Aorta (tissue), 5 donors: ENCODE measurements around the gene DMP1. TPM values are rescaled to one million over a fixed set of nuclear protein-coding genes. Genes with fewer than 3 reads are reported as not detected.

Source experiments
- ATAC-seq: fragments of 200-7000 bp; cut with Tn5 transposase; one replicate; pipeline ENCODE4 v1.9.1; 2022; ENCODE audit warnings: moderate library complexity; ENCODE audit not compliant: low FRiP score
- DNase-seq, 2 donors: peaks; one replicate each; pipeline ENCODE4 v3.0.0-alpha.2; 2020
- H3K27ac ChIP-seq, 2 donors: one replicate each; pipeline ENCODE4 v1.5.1; 2013; ENCODE audit warnings: low read length in 2 of 2, mild to moderate bottlenecking in 2 of 2, moderate library complexity in 2 of 2, control low read depth in 1 of 2, inconsistent platforms in 1 of 2, low read depth in 1 of 2
- H3K27me3 ChIP-seq, 2 donors: one replicate each; pipeline ENCODE4 v1.6.1; 2013; ENCODE audit warnings: control low read depth in 1 of 2, low read length in 1 of 2, mild to moderate bottlenecking in 1 of 2, moderate library complexity in 1 of 2; ENCODE audit not compliant: insufficient read depth in 2 of 2, control insufficient read depth in 1 of 2
- H3K36me3 ChIP-seq, 2 donors: one replicate each; pipeline ENCODE4 v1.6.1; 2013; ENCODE audit warnings: control low read depth in 1 of 2, low read length in 1 of 2, mild to moderate bottlenecking in 1 of 2; ENCODE audit not compliant: insufficient read depth in 2 of 2, control insufficient read depth in 1 of 2
- H3K4me1 ChIP-seq, 2 donors: one replicate each; pipeline ENCODE4 v1.6.1; 2013; ENCODE audit warnings: low read length in 2 of 2, control low read depth in 1 of 2, mild to moderate bottlenecking in 1 of 2, moderate library complexity in 1 of 2; ENCODE audit not compliant: insufficient read depth in 2 of 2, control insufficient read depth in 1 of 2
- H3K4me3 ChIP-seq, 2 donors: one replicate each; pipeline ENCODE4 v1.5.1; 2013; ENCODE audit warnings: low read length in 2 of 2, control low read depth in 1 of 2, mild to moderate bottlenecking in 1 of 2
- H3K9me3 ChIP-seq: one replicate; pipeline ENCODE4 v1.6.1; 2013; ENCODE audit warnings: mild to moderate bottlenecking, low read length; ENCODE audit not compliant: control insufficient read depth
- WGBS, 2 donors: extraction: QIAGEN DNeasy Blood & Tissue Kit; methylation state at CpG; one replicate each; pipeline ENCODE4 v1.1.7; 2013; 5-methylcytosine and 5-hydroxymethylcytosine counted together
- intact Hi-C, 2 donors: fragments of 100-400 bp; cut with DNase I; formaldehyde crosslinking; loops; one replicate each; pipeline versions ENCODE4 v1.14.2 to v1.15.0; 2022
- polyA plus RNA-seq, 2 donors: library from polyadenylated mRNA; stranded (reverse); fragments of 200-250 nt; gene quantifications; one replicate each; pipeline ENCODE4 v1.2.3, GENCODE V29; 2013
- total RNA-seq, 2 donors: library from RNA; stranded (reverse); fragmentation: NEBNext Ultra II Directional; extraction: Animal tissue kit (Norgen Biotek cat#: 25700); gene quantifications; one replicate each; pipeline ENCODE4 v1.2.1, GENCODE V29; 2021
- donor health status: healthy with polysubstance abuse.
- donor health status: Bipolar disorder and iron deficiency.
- donor health status: DM: no; HTN: no; CAD: no.
- donor health status: DM: no; HTN: no; CAD: no.
- donor health status: DM: yes; HTN: yes; CAD: no.

The DMP1 gene
- total and polyA plus RNA-seq, 4 donors = 0.16 TPM; not detected in 3

DNA sequence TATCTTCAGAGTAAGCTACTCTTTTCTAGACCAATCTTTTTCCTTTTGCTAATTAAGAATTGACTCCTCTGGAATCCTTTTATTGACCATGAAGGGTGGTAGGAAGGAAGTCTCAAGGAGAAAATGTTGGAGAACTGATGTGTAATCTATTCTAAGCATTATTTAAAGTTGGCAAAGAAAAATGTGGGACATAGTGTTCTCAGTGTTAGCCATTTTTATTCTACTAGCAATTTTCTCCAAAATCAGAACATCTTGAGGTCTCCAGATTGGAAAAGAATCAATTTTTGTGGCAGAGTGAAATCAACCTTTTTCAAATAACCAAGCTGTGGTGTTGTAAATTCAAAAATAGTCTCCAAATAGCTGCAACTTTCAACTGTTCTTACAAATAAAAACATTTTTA, 18.4 kb upstream of the DMP1 start:
- intact Hi-C loops = no loop called here
- Histone ChIP-seq H3K4me3 (no peak overlapping the region), H3K36me3 (no peaks in the 10 kb centered on the region), H3K9me3 (no peaks in the 10 kb centered on the region), H3K27ac (no peak overlapping the region), H3K27me3 (no peaks in the 10 kb centered on the region), H3K4me1 (peaks cover 0 to 5% of the 10 kb centered on the region in 2 donors)
- no peak for ATAC-seq
- DNase-seq = no peak

DNA sequence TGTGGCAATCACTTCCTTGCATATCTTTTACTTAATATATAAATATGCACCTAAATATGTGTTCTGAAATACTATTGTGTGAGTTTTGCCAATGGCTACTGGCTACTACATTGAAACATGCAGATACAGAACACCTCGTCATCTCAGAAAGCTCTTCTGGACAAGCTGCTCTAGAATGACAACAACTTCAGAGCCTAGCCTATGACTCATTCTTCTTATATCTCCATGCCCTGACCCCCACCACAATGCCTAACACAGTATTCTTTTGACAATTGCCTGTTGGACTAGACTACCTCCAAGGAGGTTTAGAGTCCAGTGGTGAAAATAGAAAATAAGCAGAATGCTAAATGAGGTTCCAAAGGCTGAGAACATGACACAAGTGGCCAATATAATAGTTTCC, 17.6 kb upstream of the DMP1 start:
- Histone ChIP-seq H3K36me3 (no peaks in the 10 kb centered on the region), H3K27ac (no peak overlapping the region), H3K4me3 (no peak overlapping the region), H3K9me3 (no peaks in the 10 kb centered on the region), H3K27me3 (no peaks in the 10 kb centered on the region), H3K4me1 (peaks cover 0 to 5% of the 10 kb centered on the region in 2 donors)
- peak; percentile 48 for ATAC-seq
- intact Hi-C loops = no loop called here
- DNase-seq = no peak
- WGBS, 2 donors = 44 to 55% methylated on average over 1 of the region's 1 CpG

- Histone ChIP-seq H3K4me1 (peaks cover 0 to 5% of the 10 kb centered on the region in 2 donors), H3K9me3 (no peaks in the 10 kb centered on the region), H3K27me3 (no peaks in the 10 kb centered on the region), H3K27ac (no peak overlapping the region), H3K36me3 (no peaks in the 10 kb centered on the region), H3K4me3 (peak overlapping the region in 1 of 2 donors; percentile 1)
- ATAC-seq (peak; percentile 73), DNase-seq (no peak)
- 13 to 22% methylated on average over 2 of the region's 2 CpGs for WGBS, 2 donors
- intact Hi-C loops = no loop called here
Observed at GRCh38 chr4:87633243-87633642, 16.8 kb upstream of the DMP1 start.

GRCh38 chr4:87644286-87644685, 5.8 kb upstream of the DMP1 start:
- H3K36me3 ChIP-seq = no peaks in the 10 kb centered on the region
- H3K4me3 ChIP-seq = no peak overlapping the region
- H3K9me3 ChIP-seq = no peaks in the 10 kb centered on the region
- ATAC-seq (no peak), DNase-seq (no peak)
- H3K4me1 ChIP-seq = no peaks in the 10 kb centered on the region
- intact Hi-C loops = no loop called here
- no peak overlapping the region for H3K27ac ChIP-seq
- 97 to 100% methylated on average over 6 of the region's 6 CpGs for WGBS, 2 donors
- no peaks in the 10 kb centered on the region for H3K27me3 ChIP-seq

DNA sequence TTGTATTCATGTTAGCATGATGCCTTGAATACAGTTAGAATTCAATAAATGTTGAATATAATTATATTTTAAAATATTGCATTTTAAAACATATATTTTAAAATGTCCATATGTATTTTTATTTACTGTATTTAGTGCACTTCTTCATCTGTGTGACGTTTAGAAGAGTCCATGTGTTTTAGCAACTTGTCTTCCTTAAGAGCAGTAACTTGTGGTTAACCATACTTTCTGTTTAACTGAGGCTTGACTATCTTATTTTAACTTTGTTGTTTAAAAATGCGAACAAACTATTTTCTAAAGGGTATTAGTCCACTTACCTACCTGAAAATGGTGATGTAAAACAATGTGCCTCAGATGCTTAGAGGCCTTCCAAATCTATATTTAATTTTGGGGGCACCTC, 858 bp downstream of the DMP1 start:
- DNase-seq (no peak), ATAC-seq (no peak)
- Histone ChIP-seq H3K36me3 (no peaks in the 10 kb centered on the region), H3K27me3 (no peaks in the 10 kb centered on the region), H3K4me3 (no peak overlapping the region), H3K9me3 (no peaks in the 10 kb centered on the region), H3K27ac (no peak overlapping the region), H3K4me1 (no peaks in the 10 kb centered on the region)
- intact Hi-C loops = no loop called here
- 91 to 93% methylated on average over 2 of the region's 2 CpGs for WGBS, 2 donors

DNA sequence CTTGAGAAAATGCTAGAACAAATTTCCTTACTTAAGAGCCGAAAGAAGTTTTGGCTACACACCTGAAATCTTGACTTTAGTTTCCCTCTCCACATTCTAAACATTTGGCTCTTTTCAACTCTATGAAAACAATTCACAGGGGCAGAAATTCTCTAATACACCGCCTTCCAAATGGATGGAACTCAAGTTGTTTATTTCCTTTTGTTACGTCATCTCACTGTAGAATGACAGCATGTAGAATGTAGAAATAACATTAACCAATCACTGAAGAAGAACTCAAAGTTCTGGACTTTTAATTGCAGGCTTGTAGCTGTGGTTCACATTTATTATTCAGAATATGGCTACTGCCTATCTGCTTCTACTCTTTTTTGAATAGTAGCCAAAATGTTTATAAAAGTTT, 1.9 kb downstream of the DMP1 start:
- no peak overlapping the region for H3K27ac ChIP-seq
- intact Hi-C loops = no loop called here
- H3K27me3 ChIP-seq = no peaks in the 10 kb centered on the region
- ATAC-seq (no peak), DNase-seq (no peak)
- WGBS, 2 donors = 70 to 78% methylated on average over 3 of the region's 3 CpGs
- H3K4me3 ChIP-seq = no peak overlapping the region
- H3K9me3 ChIP-seq = no peaks in the 10 kb centered on the region
- H3K36me3 ChIP-seq = no peaks in the 10 kb centered on the region
- no peaks in the 10 kb centered on the region for H3K4me1 ChIP-seq

- Histone ChIP-seq H3K36me3 (no peaks in the 10 kb centered on the region), H3K4me1 (no peaks in the 10 kb centered on the region), H3K9me3 (no peaks in the 10 kb centered on the region), H3K27ac (no peak overlapping the region), H3K4me3 (no peak overlapping the region), H3K27me3 (no peaks in the 10 kb centered on the region)
- ATAC-seq (no peak), DNase-seq (no peak)
- WGBS, 2 donors = 96 to 98% methylated on average over 1 of the region's 1 CpG
- intact Hi-C loops = loop anchor here in 1 of 2 donors (5.0 kb wide), 1 partner anchor 102 kb away; no protein-coding TSS in a partner anchor
Observed at GRCh38 chr4:87654487-87655044, 4.5 kb downstream of the DMP1 start.

- Histone ChIP-seq H3K9me3 (no peaks in the 10 kb centered on the region), H3K27ac (no peak overlapping the region), H3K36me3 (no peaks in the 10 kb centered on the region), H3K4me3 (no peak overlapping the region), H3K27me3 (no peaks in the 10 kb centered on the region), H3K4me1 (no peaks in the 10 kb centered on the region)
- DNase-seq (no peak), ATAC-seq (no peak)
- WGBS, 2 donors = 33 to 35% methylated on average over 3 of the region's 3 CpGs
- intact Hi-C loops = loop anchor here in 1 of 2 donors (5.0 kb wide), 1 partner anchor 105 kb away; no protein-coding TSS in a partner anchor
Observed at GRCh38 chr4:87657525-87657924, 7.4 kb downstream of the DMP1 start.

DNA sequence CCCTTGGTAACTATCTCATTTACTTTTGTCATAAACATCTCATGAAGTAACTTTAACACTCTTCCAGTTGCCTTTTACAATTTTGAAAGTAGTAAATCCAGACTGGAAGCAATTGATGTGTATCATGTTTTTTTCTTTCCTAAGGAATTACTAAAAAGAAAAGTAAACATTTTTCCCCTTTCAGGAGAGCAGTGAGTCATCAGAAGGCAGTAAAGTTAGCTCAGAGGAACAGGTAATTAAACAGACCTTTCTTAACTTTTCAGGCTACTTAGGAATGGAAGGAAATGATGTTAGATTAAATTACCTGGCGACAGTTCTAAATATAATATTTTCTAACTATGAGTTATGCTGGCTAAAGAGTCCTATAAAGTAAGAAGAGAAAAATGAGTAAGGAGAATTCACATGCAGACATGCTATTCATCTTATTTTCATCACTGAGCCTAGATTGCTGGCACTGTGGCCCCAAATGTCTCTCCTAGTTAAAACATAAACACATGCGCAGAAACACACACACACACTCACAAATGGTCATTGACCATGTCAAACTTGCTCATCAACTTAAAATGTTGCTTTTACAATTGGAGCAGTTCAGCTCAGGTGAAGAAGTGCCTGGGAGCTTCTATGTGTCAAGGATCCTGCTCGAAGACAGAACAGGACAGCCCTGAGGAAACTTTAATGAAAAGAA, 9.3 kb downstream of the DMP1 start:
- Histone ChIP-seq H3K9me3 (no peaks in the 10 kb centered on the region), H3K27ac (no peak overlapping the region), H3K27me3 (peaks cover 0 to 3% of the 10 kb centered on the region in 2 donors), H3K4me1 (no peaks in the 10 kb centered on the region), H3K36me3 (no peaks in the 10 kb centered on the region), H3K4me3 (no peak overlapping the region)
- no peak for ATAC-seq
- intact Hi-C loops = loop anchor here in 1 of 2 donors (5.0 kb wide), 1 partner anchor 107 kb away; no protein-coding TSS in a partner anchor
- 65 to 66% methylated on average over 3 of the region's 3 CpGs for WGBS, 2 donors
- DNase-seq = no peak
